K562 (cell line): Measurements from ENCODE around the gene IGSF23. TPM values are rescaled to one million over a fixed set of nuclear protein-coding genes. Genes with fewer than 3 reads are reported as not detected.

Experiments used
- ATAC-seq: fragments of 200-7000 bp; cut with Tn5 transposase; 3 replicates; pipeline ENCODE4 v1.9.1; 2020; ENCODE audit warnings: moderate library complexity
- BruUV-seq: library from RNA; stranded (reverse); fragments of 400-500 nt; replicated peaks from 2 replicates; lab custom pipeline; 2021; lab: Mats Ljungman, UMichigan
- CTCF ChIA-PET: fragments of 300-600 bp; formaldehyde crosslinking; extraction: SDS; loops from one replicate; lab custom pipeline; 2021; ENCODE audit warnings: low intra/inter-chr PET ratio; lab: Yijun Ruan, JAX
- POLR2A ChIA-PET: fragments of 300-600, 350-650 bp; sonication (Branson Sonifier 250); formaldehyde crosslinking; extraction: SDS; loops from one replicate; lab custom pipeline; 2021; ENCODE audit warnings: antibody characterized with exemption, inconsistent platforms; lab: Yijun Ruan, JAX
- DNase-seq, 4 experiments: peaks; one replicate each; pipeline versions ENCODE4 v3.0.0 to v3.0.0-alpha.2; 2011 to 2018; ENCODE audit warnings: low spot score in 3 of 4, mixed read lengths in 3 of 4; ENCODE audit errors: extremely low read depth in 1 of 4
- FAIRE-seq: peaks from 2 replicates; lab custom pipeline; 2011; peaks lifted over from hg19 to GRCh38; lab: Jason Lieb, UNC
- H2AFZ ChIP-seq: 2 replicates; pipeline ENCODE4 v1.6.0; 2011; ENCODE audit warnings: low read depth, low read length, control low read depth, inconsistent platforms
- H3K27ac ChIP-seq: fragments of 200-600 bp; 3 replicates; pipeline ENCODE4 v1.8.0; 2011; ENCODE audit warnings: low read depth, mild to moderate bottlenecking, control low read depth, inconsistent platforms, low read length, moderate library complexity, mixed read lengths; ENCODE audit errors: extremely low read depth
- H3K27me3 ChIP-seq, 2 experiments: fragments of 300-600 bp in 1 of 2; 2 replicates in 1 of 2; 3 replicates in 1 of 2; pipeline versions ENCODE4 v1.6.0 to v1.8.0; 2011; ENCODE audit warnings: inconsistent platforms in 2 of 2, low read length in 2 of 2, mild to moderate bottlenecking in 1 of 2, mixed read lengths in 1 of 2, moderate library complexity in 1 of 2; ENCODE audit not compliant: control insufficient read depth in 2 of 2, insufficient read depth in 2 of 2
- H3K36me3 ChIP-seq: fragments of 300-600 bp; 3 replicates; pipeline ENCODE4 v1.8.0; 2011; ENCODE audit warnings: mild to moderate bottlenecking, low read length, inconsistent platforms; ENCODE audit not compliant: control insufficient read depth, insufficient read depth
- H3K4me1 ChIP-seq, 2 experiments: fragments of 200-600 bp in 1 of 2; replicated peaks in 1 of 2; 2 replicates in 1 of 2; 3 replicates in 1 of 2; pipeline versions ENCODE4 v1.5.1 to v1.8.0; 2011; ENCODE audit warnings: inconsistent platforms in 2 of 2, low read length in 2 of 2, mild to moderate bottlenecking in 1 of 2, mixed read lengths in 1 of 2, moderate library complexity in 1 of 2; ENCODE audit not compliant: control insufficient read depth in 2 of 2, insufficient read depth in 2 of 2
- H3K4me2 ChIP-seq: 2 replicates; pipeline ENCODE4 v1.6.1; 2011; ENCODE audit warnings: low read length, control low read depth, inconsistent platforms, mixed read lengths; ENCODE audit not compliant: insufficient read depth
- H3K4me3 ChIP-seq: fragments of 200-600 bp; sonication (generic), shearing (Covaris generic); 2 replicates; pipeline ENCODE4 v1.5.1; 2016; ENCODE audit warnings: control low read depth, inconsistent platforms
- H3K79me2 ChIP-seq: fragments of 200-600 bp; 3 replicates; pipeline ENCODE4 v1.8.0; 2011; ENCODE audit warnings: low read length, inconsistent platforms; ENCODE audit not compliant: control insufficient read depth, insufficient read depth
- H3K9ac ChIP-seq, 2 experiments: 2 replicates each; pipeline versions ENCODE4 v1.6.0 to v1.6.1; 2011; ENCODE audit warnings: low read depth in 2 of 2, low read length in 2 of 2, control low read depth in 1 of 2, inconsistent platforms in 1 of 2, mild to moderate bottlenecking in 1 of 2, mixed read lengths in 1 of 2; ENCODE audit not compliant: insufficient read depth in 1 of 2
- H3K9me1 ChIP-seq: one replicate; pipeline ENCODE4 v1.6.0; 2011; ENCODE audit warnings: inconsistent platforms, mild to moderate bottlenecking, low read length, moderate library complexity; ENCODE audit not compliant: control insufficient read depth, insufficient read depth
- H3K9me3 ChIP-seq: replicated peaks from 2 replicates; pipeline ENCODE4 v1.5.1; 2011; ENCODE audit warnings: low read depth, low read length, inconsistent platforms; ENCODE audit not compliant: control insufficient read depth, insufficient read depth
- H4K20me1 ChIP-seq: replicated peaks from 2 replicates; pipeline ENCODE4 v1.6.1; 2011; ENCODE audit warnings: low read length, inconsistent platforms, mixed read lengths; ENCODE audit not compliant: control insufficient read depth, insufficient read depth
- CBX5 ChIP-seq: IDR thresholded peaks from 2 replicates; pipeline ENCODE4 v1.6.1; 2014; ENCODE audit warnings: low read depth, borderline replicate concordance
- ELF4 ChIP-seq: fragments of 450-650 bp; formaldehyde crosslinking; IDR thresholded peaks from 2 replicates; pipeline ENCODE4 v1.4.0; 2022; ENCODE audit warnings: missing genetic modification characterization
- FOXA3 ChIP-seq, 2 experiments: fragments of 450-650 bp in 1 of 2; sonication (generic) in 1 of 2; formaldehyde crosslinking; IDR thresholded peaks in 1 of 2; conservative IDR thresholded peaks in 1 of 2; 2 replicates each; pipeline versions ENCODE4 v1.4.0 to v1.8.0; 2020 to 2022; ENCODE audit warnings: mild to moderate bottlenecking in 2 of 2, missing genetic modification reagents in 1 of 2
- HINFP ChIP-seq: fragments of 450-650 bp; conservative IDR thresholded peaks from 2 replicates; pipeline ENCODE4 v1.6.1; 2016; ENCODE audit warnings: missing genetic modification characterization, low read depth, mild to moderate bottlenecking, control low read depth, missing compliant biosample characterization
- MEF2A ChIP-seq: IDR thresholded peaks from 2 replicates; pipeline ENCODE4 v1.6.1; 2011; ENCODE audit warnings: low read depth, mild to moderate bottlenecking, low read length, moderate library complexity; ENCODE audit not compliant: control insufficient read depth
- MEIS2 ChIP-seq: fragments of 450-650 bp; IDR thresholded peaks from 2 replicates; pipeline ENCODE4 v1.6.1; 2014; ENCODE audit warnings: mild to moderate bottlenecking; ENCODE audit not compliant: partially characterized antibody
- MYBL2 ChIP-seq, 2 experiments: fragments of 450-650 bp in 1 of 2; sonication (generic) in 1 of 2; formaldehyde crosslinking in 1 of 2; IDR thresholded peaks; 2 replicates each; pipeline versions ENCODE4 v1.6.1 to v1.8.1; 2017 to 2022; ENCODE audit warnings: borderline replicate concordance in 1 of 2, inconsistent platforms in 1 of 2, low read depth in 1 of 2, mild to moderate bottlenecking in 1 of 2, missing genetic modification reagents in 1 of 2, moderate library complexity in 1 of 2
- NBN ChIP-seq: fragments of 450-650 bp; IDR thresholded peaks from 2 replicates; pipeline ENCODE4 v1.6.1; 2016; ENCODE audit warnings: low read depth, mild to moderate bottlenecking
- NCOA2 ChIP-seq, 2 experiments: fragments of 450-650 bp; IDR thresholded peaks; 2 replicates each; pipeline ENCODE4 v1.6.1; 2018; ENCODE audit warnings: mild to moderate bottlenecking in 2 of 2, moderate library complexity in 1 of 2; ENCODE audit not compliant: partially characterized antibody in 2 of 2
- NR1H2 ChIP-seq: sonication (generic); formaldehyde crosslinking; IDR thresholded peaks from 2 replicates; pipeline ENCODE4 v1.4.0; 2020; ENCODE audit warnings: mild to moderate bottlenecking, missing genetic modification reagents
- PHB ChIP-seq: fragments of 250-450 bp; sonication (Bioruptor Pico); IDR thresholded peaks from 2 replicates; pipeline ENCODE4 v1.5.0; 2021
- RBM25 ChIP-seq: fragments of 200-400 bp; formaldehyde crosslinking; IDR thresholded peaks from 2 replicates; pipeline ENCODE4 v1.6.1; 2018; ENCODE audit warnings: low read length, low read depth, moderate library complexity; ENCODE audit not compliant: severe bottlenecking
- RBM39 ChIP-seq: fragments of 200-400 bp; formaldehyde crosslinking; optimal IDR thresholded peaks from 2 replicates; pipeline ENCODE3; 2018; ENCODE audit warnings: low read depth, low read length
- SIRT6 ChIP-seq: IDR thresholded peaks from one replicate; pipeline ENCODE4 v1.6.1; 2012; ENCODE audit warnings: low read depth, mild to moderate bottlenecking, control low read depth, inconsistent platforms, low read length, moderate library complexity
- SMAD4 ChIP-seq: fragments of 250-450 bp; sonication (Bioruptor Pico); conservative IDR thresholded peaks from 2 replicates; pipeline ENCODE4 v1.8.0; 2021; ENCODE audit warnings: inconsistent platforms, mild to moderate bottlenecking, moderate library complexity
- TAF1 ChIP-seq: IDR thresholded peaks from 2 replicates; pipeline ENCODE4 v1.6.1; 2011; ENCODE audit warnings: mild to moderate bottlenecking, low read length, moderate library complexity; ENCODE audit not compliant: insufficient read depth, control insufficient read depth, severe bottlenecking; ENCODE audit errors: extremely low read depth
- WHSC1 ChIP-seq: IDR thresholded peaks from one replicate; pipeline ENCODE4 v1.6.1; 2012; ENCODE audit warnings: low read length, control low read depth, inconsistent platforms
- ZNF12 ChIP-seq: sonication (generic); formaldehyde crosslinking; IDR thresholded peaks from 2 replicates; pipeline ENCODE4 v1.4.0; 2020; ENCODE audit warnings: mild to moderate bottlenecking, missing genetic modification reagents
- WGBS: fragments of 100-300 bp; shearing (Covaris generic); methylation state at CpG from one replicate; pipeline ENCODE4 v1.1.6; 2016; ENCODE audit warnings: low coverage, mixed read lengths; ENCODE audit not compliant: insufficient coverage; ENCODE audit errors: missing lambda C conversion rate; 5-methylcytosine and 5-hydroxymethylcytosine counted together
- in situ Hi-C: fragments of 300-500 bp; cut with MboI; formaldehyde crosslinking; loops from 4 replicates; pipeline ENCODE4 v1.15.0; 2018; ENCODE audit warnings: inconsistent platforms, mixed read lengths
- intact Hi-C: fragments of 100-400 bp; cut with micrococcal nuclease; formaldehyde crosslinking; loops from 2 replicates; pipeline ENCODE4 v1.14.2; 2022
- polyA plus RNA-seq, 8 experiments: library from polyadenylated mRNA; depleted of rRNA in 4 of 8; stranded (reverse) in 5 of 8; unstranded in 3 of 8; fragments of >200 nt; fragmentation: Nextera tagmentation in 2 of 8; fragmentation: Illumina TruSeq in 1 of 8; extraction: Ambion mirVana in 2 of 8; extraction: Trizol in 1 of 8; gene quantifications; 2 replicates each; pipeline versions ENCODE4 v1.2.1 to v1.2.3, GENCODE V29; 2011 to 2014; ENCODE audit warnings: inconsistent platforms in 1 of 8, missing spikeins in 1 of 8
- total RNA-seq, 7 experiments: library from RNA; depleted of rRNA in 6 of 7; stranded (reverse); fragments of >200 nt in 6 of 7; fragmentation: Illumina TruSeq in 2 of 7; extraction: Trizol in 2 of 7; gene quantifications; 2 replicates each; pipeline versions ENCODE4 v1.2.1 to v1.2.3, GENCODE V29; 2011 to 2021; ENCODE audit warnings: low replicate concordance in 1 of 7

The IGSF23 gene
- total and polyA plus RNA-seq, 9 of the 15 experiments (the other 6 are each of a cell fraction or from before 2014, with no cell fraction given) = not detected

DNA sequence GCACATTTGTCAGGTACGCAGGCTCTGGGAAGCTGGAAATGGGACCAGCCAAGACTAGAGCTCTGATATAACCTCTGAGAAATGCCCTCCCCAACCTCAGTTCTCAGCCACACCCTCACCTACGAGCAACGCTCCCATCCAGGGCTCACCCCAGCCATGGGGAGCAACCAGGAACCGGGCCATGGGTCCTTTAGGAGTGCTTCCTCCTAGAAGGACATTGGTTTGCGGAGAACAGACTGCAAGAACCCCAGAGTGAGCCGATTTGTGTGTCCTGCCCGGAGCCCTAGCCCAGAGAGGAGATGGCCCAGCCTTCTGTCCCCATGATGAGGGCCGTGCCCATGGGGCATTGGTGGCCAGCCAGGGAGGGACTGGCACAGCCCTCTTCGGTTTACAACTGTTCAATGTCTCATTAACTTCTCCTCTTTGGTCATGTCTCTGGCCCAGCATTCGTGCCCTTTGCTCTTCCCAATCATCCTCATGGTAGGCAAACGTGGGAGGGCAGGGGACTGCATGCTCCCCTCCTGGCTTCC is 32.9 kb upstream of the IGSF23 start:
- CTCF ChIA-PET = no interaction called here
- Histone ChIP-seq H3K36me3 (no peaks in the 10 kb centered on the region), H3K27me3 (no peaks in the 10 kb centered on the region), H2AFZ (no peak overlapping the region), H3K9me3 (no peaks in the 10 kb centered on the region), H3K27ac (no peak overlapping the region), H3K4me3 (no peak overlapping the region), H4K20me1 (no peaks in the 10 kb centered on the region), H3K9me1 (no peaks in the 10 kb centered on the region), H3K4me2 (no peak overlapping the region), H3K4me1 (peaks cover 0 to 5% of the 10 kb centered on the region in 2 experiments; a peak in 1 of 5 replicates), H3K9ac (no peak overlapping the region), H3K79me2 (no peaks in the 10 kb centered on the region)
- no peak for DNase-seq
- no peak for ATAC-seq
- no TSS peak for BruUV-seq
- POLR2A ChIA-PET = interaction anchor here (0.8 kb wide), 2 partner anchors 10 to 68 kb away, joined by 3 to 4 read pairs; no protein-coding TSS in a partner anchor
- in situ Hi-C loops = no loop called here
- FAIRE-seq = no peak
- intact Hi-C loops = no loop called here
- 55% methylated on average over 10 of the region's 11 CpGs for WGBS
- no peak for TF ChIP-seq WHSC1
- no peak for TF ChIP-seq MEIS2
- no peak for TF ChIP-seq NR1H2 (CRISPR knock-in tag)
- no peak for TF ChIP-seq MEF2A
- TF ChIP-seq RBM39 = no peak
- TF ChIP-seq HINFP = no peak
- TF ChIP-seq SIRT6 = no peak
- no peak for TF ChIP-seq TAF1
- TF ChIP-seq RBM25 = no peak
- TF ChIP-seq ZNF12 = no peak
- TF ChIP-seq ELF4 (CRISPR knock-in tag) = no peak
- TF ChIP-seq MYBL2 (IDR thresholded peaks at IDR 0.05; ENCODE audit: low read depth) = no peak
- no peak for TF ChIP-seq MYBL2 (CRISPR knock-in tag; IDR thresholded peaks at IDR 0.05; ENCODE audit: borderline replicate concordance)
- TF ChIP-seq SMAD4 (CRISPR knock-in tag) = no peak
- no peak for TF ChIP-seq FOXA3 (CRISPR knock-in tag; conservative IDR thresholded peaks at IDR 0.05 in 1 of 2, IDR thresholded peaks at IDR 0.05 in 1 of 2)
- TF ChIP-seq NBN = no peak
- no peak for TF ChIP-seq CBX5
- TF ChIP-seq NCOA2 (IDR thresholded peaks at IDR 0.05; ENCODE audit: partially characterized antibody in 2 of 2) = no peak
- TF ChIP-seq PHB (CRISPR knock-in tag) = no peak
